PC-3 (cell line): Measurements from ENCODE around the gene FAM229A.

Source experiments
- CTCF ChIP-seq: fragments of 300-600 bp; sonication (generic); conservative IDR thresholded peaks from 2 replicates; pipeline ENCODE4 v1.5.1; 2017; ENCODE audit warnings: antibody characterized with exemption, low read depth, mild to moderate bottlenecking, low read length
- EZH2phosphoT487 ChIP-seq: fragments of 300-600 bp; sonication (generic); IDR thresholded peaks from 2 replicates; pipeline ENCODE4 v1.6.1; 2018; ENCODE audit warnings: mild to moderate bottlenecking, antibody characterized with exemption, low read length, borderline replicate concordance

- TF ChIP-seq CTCF (no peak), EZH2phosphoT487 (no peak)
Measured at GRCh38 chr1:32393136-32393535, 30.9 kb upstream of the FAM229A start.
